GM18499 (cell line): Measurements from ENCODE around the gene ATP2A3.
"Not testable (repeated sequence)": the region's sequence is repeated elsewhere in the genome, so short reads cannot be mapped to it uniquely, and the experiment has no call there.

Source experiments
- ATAC-seq: cut with Tn5 transposase; IDR thresholded peaks from one replicate; pipeline ENCODE4 v1.9.1; 2021; ENCODE audit warnings: moderate number of reproducible peaks; ENCODE audit not compliant: insufficient read depth, unreplicated experiment

ATP2A3 gene

DNA sequence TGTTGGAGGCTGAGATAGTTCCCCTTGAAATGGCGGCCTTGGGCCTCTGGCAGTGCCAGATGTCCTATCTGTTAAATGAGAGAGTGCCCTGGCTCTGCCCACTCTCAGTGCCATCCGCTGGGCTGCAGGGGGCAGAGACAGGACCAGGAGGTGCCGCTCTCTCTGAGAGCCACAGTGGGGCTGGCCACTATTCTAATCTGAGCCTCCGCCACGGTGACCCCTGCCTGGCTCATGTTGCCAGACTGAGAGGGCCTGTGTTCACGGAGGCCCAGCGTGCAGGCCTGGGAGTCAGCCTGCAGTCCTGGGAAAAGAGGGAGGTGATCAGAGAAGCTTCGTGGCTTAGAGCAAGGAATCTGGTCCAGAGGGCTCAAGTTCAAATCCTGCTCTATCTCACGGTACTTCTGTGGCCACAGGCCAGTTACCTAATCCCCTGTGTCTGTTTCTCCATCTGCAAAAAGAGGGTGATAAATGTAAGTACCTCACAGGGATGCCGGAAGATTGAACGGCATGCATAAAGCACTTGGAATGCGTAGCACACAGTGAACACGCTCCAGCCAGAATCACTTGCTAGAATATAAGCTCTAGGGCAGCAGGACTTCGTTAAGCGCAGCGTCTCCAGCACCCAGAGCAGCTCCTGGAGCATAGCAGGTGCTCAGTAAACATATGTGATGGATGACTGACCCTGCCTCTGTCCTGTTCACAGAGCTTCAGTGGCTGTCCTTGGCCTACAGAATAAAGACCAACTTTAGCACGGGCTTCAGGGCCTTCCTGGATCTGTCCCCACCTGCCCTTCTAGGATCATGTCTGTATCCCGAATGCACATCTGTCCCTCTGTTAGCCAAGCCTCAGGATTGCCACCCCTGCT is 6.3 kb downstream of the ATP2A3 start:
- no peak for ATAC-seq

DNA sequence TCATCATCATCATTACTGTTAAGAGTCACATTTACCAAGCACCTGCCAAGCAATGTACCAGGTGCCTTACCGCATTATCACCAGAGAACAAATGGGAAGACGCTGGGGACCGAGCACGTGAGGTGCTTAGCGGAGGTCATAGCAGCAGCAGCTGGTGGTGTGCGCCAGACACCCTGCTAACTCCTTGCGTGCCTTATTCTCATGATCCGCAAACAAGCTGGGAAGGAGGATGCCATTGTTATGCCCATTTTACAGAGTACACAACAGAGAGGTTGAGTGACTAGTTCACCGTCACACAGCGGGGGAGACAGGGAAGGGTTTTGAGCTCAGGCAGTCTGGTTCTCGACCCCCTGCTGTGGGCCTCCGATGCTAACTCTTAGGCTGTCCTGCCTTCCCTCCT is 7.3 kb downstream of the ATP2A3 start:
- no peak for ATAC-seq

DNA sequence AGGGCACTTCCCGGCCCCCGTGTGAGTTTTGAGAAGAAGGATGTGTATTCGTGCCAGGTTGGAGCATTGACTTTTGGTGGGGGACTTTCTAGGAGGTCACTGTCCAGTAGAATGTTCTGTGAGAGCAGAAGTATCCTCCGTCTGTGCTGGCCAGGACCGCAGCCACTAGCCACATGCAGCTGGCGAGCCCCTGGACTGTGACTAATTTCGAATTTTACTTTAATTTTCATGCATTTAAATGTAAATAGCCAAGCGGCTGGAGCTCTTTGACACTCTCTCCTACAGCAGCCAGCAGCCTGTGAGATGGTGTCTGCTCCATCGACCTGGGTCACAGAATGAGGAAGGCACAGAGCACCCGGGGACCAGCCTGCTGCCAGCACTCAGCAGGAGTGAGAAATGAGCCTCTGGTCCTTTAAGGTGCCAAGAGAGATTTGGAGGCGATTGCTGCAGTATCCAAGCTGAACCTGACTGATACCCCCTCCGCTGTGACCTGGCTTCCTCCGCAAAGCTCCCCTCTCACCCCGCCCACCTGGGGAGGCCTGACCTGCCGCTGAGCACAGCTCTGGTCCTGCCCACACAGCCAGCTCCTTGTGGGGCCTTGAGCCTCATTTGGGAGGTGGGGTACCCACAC is 7.8 kb downstream of the ATP2A3 start:
- no peak for ATAC-seq

DNA sequence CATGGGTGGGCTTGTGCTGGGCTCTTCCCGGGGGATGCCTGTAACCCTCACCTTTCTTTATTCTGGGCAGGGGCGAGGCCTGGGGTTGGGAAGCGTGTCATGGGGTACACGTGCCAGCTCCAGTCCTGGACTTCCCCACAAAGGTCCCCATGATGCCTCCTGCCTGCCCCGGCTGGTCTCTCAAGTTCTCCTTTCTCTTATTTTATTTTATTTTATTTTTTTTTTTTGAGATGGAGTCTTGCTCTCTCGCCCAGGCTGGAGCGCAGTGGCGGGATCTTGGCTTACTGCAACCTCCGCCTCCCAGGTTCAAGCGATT is 8.6 kb downstream of the ATP2A3 start:
- no peak for ATAC-seq

DNA sequence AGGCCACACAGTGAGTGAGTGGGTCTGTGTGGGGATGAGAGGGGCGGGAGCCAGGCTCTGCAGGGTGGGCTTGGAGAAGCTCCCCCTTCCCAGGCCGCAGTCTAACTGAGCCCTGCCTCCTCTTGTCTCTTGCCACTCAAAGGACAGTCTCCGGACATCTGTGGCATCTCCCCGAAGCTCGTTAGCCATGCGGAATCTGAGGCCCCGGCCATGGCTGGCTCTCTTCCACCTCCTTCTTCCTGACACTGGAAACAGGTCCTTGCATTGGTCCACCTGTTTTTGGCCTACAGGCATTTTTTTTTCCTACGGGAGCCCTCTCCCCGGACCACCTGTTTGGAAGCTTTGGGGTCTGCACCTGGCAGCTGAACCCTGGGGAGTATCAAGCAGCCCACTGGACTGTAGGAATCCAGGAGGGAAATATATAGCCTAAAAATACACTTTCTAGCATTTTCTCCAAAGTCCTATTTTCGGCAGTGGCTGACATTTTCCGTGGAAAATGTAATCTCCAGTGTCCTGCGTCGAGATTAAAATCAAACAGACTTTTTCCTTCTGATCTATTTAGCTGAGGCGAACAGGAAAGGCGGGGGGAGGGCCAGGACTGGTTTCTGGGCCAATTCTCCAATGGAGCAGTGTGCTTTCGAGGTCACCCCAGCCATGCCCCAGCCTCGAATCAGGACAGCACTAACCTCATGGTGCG is 9.1 kb downstream of the ATP2A3 start:
- ATAC-seq, result no peak

DNA sequence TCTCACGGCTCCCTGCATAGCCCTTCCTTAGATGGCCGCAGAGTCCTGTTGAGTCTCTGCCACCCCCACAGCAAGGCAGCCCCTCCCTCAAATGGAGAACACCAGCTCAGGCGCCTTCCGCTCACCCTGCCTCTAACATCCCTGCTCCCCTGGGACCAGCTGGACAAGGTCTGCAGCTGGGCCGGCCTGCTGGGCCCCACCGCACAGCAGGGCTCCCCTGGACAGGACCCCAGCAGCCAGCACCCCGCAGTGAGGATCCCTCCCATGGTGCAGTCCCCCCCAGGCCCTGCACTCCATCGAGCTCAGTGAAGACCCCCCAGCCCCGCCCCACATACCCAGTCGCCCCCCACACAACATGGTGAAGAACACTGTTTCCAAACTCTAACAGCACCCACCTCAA is 10.2 kb downstream of the ATP2A3 start:
- ATAC-seq, result no peak

DNA sequence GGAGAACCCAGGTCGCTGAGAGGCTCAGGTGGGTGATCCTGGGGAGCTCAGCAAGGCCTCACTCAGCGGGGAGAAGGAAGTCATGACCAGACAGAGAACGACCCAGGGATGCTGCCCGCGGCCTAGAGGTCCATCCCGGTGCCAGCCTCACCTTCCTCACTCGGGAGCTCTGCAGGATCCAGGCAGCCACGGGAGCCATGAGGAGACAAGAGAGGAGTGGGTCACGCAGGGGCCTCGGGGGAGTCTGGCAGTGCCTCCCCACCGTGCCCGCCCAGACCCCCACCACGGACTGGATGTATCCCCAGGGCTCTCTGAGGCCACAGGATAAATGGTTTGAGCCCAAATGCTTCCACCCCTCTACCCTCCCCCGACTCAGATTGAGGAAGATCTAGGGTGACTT is 10.7 kb downstream of the ATP2A3 start:
- ATAC-seq, result no peak

DNA sequence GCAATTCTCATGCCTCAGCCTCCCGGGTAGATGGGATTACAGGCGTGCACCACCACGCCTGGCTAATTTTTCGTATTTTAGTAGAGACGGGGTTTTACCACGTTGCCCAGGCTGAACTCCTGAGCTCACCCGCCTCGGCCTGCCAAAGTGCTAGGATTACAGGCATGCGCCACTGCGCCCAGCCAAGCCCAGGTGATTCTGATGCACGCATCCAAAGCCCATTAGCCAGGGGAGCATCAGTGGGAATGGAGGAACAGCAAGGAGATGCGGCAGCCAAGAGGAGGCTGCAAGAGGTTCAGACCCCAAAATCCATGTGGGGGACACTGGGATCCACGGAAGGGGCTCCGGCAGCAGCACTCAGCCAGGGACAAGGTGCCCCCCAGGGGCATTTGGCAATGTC is 12.1 kb downstream of the ATP2A3 start:
- ATAC-seq, result no peak

DNA sequence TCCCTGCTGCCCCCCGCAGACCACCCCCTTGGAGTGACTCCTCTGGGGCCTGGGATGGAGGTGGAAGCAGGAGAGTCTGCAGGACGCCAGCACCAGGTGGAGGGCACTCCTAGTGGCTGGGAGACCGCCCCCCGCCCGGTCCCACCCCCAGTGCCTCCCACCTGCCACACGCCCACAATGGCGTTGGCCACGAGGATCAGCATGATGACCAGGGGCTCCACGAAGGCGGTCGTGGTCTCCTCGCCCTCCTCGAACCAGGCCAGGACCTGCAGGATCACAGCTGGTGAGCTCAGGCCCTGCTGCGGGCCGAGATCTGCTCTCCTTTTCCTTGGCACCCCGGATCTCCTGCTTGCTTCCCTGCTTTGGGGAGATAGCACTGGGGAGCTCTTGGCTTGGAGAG is 12.8 kb downstream of the ATP2A3 start:
- ATAC-seq, result no peak

DNA sequence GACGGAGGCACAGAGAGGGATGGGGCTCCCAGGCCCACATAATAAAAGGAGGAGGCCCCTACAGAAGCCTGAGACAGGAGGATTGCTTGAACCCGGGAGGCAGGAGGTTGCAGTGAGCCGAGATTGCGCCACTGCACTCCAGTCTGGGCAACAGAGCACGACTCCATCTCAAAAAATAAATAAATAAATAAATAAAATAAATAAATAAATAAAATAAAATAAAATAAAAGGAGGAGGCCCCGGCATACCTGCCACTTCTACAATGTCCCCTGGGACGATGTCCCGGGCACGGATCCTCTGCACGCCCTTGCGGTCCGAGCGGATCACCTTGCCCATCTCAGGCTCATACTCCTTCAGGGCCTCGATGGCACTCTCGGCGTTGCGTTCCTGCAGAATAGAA is 13.2 kb downstream of the ATP2A3 start:
- no peak for ATAC-seq

DNA sequence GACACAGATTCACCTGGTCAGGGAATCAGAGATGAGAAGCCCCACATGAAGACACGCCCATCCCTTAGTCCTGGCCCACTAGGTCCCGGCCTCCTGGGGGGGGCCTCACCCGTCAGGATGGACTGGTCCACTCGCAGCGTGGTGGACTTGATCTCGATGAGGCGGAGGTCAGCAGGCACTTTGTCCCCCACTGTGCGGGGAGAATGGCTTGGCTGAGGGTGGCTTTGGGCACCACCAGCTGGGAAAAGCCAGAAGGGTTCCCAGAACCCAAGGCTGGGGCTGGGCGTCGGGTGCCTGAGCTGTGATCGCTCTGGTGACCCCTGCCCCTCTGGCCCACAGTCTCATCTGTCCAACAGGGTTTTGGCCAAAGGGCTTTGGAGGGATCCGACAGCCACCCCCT is 13.7 kb downstream of the ATP2A3 start:
- ATAC-seq, result no peak

DNA sequence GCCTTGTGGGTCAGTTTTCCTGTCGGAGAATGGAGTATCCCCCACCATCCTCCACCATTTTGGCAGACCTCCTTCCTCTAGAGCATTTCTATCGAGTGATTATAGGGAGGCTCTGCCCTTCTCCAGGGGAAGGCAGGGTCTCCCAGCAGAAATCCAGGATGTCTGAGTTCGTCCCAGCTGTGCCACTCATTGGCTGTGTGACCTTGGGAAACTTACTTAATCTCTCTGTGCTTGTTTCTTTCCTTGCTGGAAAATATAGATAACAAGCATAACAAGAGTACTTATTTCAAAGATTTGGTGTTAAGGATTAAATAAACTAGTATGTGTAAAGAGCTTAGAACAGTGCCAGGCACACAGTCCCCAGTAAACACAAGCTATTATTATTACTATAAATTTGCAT is 14.8 kb downstream of the ATP2A3 start:
- ATAC-seq, result no peak

DNA sequence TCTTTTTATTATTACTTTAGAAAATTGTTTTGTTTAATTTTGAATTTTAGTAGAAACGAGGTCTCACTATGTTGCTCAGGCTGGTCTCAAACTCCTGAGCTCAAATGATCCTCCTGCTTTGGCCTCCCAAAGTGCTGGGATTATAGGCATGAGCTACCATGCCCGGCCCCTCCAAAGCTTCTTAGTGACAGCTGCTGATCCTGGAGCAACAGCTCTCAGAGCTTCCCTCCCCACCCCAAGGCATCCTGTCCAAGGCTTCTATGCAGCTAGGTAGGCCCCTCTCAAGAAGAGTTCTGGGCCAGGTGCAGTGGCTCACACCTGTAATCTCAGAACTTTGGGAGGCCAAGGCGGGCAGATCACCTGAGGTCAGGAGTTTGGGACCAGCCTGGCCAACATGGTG is 15.7 kb downstream of the ATP2A3 start:
- not testable (repeated sequence) for ATAC-seq

DNA sequence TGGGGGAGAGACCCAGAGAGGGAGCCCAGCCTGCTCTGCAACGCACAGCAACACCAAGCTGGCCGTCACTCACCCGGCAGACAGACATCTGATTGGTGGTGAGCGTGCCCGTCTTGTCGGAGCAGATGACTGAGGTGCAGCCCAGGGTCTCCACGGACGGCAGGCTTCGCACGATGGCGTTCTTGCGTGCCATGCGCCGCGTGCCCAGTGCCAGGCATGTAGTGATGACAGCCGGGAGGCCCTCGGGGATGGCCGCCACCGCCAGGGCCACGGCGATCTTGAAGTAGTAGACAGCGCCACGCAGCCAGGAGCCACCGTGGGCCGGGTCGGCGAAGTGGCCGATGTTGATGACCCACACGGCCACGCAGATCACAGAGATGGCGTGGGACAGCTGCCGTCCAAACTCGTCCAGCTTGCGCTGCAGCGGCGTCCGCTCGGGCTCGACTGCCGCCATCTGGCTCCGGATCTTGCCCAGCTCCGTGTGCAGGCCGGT is 16.9 kb downstream of the ATP2A3 start:
- ATAC-seq, result no peak

DNA sequence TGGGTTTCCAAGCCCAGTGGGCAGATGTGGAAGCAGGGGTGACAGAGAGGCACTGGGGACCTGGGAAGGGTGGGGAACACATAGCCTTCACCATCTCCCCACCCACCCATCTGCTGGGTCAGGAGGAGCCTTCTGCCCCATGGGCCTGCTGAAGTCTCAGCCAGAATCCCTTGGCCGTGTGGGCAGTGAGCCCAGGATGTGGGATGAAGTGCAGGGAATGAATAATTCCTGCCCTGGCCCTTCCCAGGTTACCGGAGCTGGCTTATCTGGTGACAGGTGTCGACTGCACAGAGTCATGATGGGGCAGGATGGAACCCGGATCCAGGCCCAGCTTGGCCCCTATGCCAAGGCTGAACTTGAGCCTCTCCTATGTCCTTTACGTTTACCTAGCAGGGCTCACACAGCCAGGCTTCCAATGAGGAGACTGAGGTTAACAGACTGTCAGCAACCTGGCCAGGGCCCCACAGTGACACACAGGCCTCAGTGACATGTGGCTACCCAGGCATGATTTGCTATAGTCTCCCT is 17.5 kb downstream of the ATP2A3 start:
- no peak for ATAC-seq

DNA sequence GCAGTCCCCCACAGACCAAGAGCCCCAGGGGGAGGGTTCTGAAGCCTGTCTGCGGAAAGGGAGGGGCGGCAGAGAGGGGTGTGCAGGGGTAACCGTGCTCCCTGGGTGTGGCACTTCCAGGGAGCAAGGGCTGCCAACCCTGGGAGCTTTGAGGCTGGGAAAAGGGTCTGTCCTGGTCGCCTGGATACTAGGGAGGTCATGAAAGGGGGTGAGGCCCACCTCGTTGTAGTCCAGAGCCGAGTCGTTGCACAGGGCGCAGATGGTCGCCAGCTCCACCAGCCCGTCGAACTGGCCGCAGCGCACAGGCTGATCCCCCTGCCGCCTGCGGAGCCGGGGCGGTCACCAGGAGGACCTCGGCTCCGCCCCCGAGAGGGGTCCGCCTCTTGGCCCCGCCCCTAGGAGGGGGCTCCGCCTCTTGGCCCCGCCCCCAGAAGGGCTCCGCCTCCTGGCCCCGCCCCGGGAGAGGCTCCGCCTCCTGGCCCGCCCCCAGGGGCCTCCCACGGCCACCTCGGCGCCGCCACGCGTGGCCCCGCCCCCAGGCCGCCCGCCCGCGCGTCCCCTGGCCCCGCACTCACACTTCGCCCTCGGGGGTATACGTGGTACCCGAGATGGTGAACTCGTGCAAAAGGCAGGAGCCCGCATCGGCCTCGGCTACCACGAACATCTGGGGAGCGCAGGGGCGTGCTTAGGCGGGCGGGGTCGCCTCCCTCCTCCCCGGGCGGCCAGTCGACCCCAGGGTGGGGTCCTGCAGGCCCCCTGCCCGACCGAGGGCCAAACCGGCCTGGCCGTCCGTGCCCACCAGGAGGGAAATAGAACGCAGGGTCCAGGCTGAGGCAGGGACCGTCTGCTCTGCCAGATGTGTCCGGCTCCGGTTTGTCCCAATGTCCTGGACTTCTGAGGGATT is 19.5 kb downstream of the ATP2A3 start:
- ATAC-seq, result no peak

DNA sequence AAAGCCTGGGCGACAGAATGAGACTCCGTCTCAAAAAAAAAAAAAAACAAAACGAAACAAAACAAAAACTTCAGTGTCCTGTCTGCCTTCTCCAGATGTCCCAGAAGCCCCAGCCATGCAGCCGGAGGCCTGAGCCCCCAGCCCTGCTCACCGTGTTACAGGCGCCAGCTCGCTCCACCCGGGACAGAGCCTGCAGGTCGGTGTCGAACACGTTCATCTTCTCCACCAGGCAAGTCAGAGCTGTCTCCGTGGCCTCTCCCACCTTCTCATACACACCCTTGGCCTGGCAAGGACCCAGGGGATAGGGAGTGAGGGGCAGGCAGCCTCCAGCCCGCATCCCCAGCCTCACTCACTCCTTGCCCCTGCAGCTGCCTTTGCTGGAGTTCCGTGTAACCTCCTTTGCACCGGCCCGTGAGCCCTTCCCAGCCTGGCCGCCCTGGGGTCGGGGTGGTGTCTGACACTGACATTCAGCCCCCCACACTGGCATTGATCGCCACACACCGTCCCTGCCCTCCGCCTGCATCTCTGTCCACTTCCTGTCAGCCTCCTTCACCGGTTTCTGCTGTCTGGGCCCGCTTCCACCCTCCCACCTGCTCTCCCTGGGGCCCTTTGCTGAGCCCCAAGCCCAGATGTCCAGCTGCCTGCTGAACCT is 20.9 kb downstream of the ATP2A3 start:
- no peak for ATAC-seq

DNA sequence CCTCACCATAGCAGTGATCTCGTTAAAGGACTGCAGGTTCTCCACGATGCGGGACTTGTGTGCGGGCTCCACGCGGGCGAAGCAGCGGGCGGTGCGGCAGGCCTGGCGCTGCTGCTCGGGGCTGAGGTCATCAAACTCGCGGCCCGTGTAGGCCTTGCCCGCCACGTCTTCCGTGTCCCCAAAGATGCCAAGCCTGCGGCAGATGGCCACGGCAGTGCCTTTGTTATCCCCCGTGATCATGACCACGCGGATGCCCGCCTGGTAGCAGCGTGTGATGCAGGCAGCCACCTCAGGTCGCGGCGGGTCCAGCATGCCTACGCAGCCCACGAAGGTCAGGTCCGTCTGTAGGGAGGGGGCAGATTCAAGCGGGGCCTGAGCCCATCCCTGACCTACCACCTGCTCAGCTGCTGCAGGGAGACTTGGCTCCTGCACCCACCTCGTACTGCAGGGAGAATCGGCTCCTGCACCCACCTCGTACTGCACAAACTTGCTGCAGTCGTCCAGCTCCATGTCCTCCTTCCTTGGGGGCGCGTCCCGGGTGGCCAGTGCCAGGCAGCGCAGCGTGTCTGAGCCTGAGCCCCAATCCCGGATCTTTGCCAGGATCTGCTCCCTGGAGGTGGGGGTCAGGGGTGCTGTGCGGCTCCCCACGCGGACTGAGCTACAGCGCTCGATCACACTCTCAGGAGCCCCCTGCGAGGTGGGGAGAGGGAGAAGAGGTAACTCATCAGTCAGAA is 23.1 kb downstream of the ATP2A3 start:
- no peak for ATAC-seq

DNA sequence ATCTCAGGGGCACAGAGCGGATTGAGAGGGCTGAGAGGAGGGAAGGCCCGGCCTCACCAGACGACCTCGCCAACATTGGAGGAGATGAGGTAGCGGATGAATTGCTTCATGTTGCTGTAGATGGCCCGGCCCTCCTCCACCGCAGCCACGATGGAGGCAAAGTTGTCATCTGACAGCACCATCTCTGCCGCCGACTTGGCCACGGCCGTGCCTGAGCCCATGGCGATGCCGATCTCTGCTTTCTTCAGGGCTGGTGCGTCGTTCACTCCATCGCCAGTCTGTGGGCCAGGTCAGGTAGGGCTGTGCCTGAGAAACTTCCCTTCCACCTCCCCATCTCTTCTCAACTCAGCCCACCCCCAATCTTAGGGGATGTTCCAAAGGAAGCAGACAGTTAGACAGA is 26.9 kb downstream of the ATP2A3 start:
- no peak for ATAC-seq
